BJ (cell line): ENCODE measurements around the gene TNS3. TPM values are rescaled to one million over a fixed set of nuclear protein-coding genes. Genes with fewer than 3 reads are reported as not detected.

Experiments
- CTCF ChIA-PET: fragments of 350-600 bp; formaldehyde crosslinking; extraction: SDS; loops from one replicate; lab custom pipeline; 2021; ENCODE audit warnings: antibody characterized with exemption, inconsistent platforms; lab: Yijun Ruan, JAX
- POLR2A ChIA-PET: fragments of 300-600 bp; sonication (Branson Sonifier 250); formaldehyde crosslinking; extraction: SDS; loops from one replicate; lab custom pipeline; 2021; ENCODE audit warnings: antibody characterized with exemption; lab: Charles Lee
- DNase-seq: peaks from one replicate; pipeline ENCODE4 v3.0.0-alpha.2; 2011; ENCODE audit warnings: low read depth
- H3K27me3 ChIP-seq: 2 replicates; pipeline ENCODE4 v1.6.0; 2011; ENCODE audit warnings: low read length; ENCODE audit not compliant: control insufficient read depth, insufficient read depth
- H3K36me3 ChIP-seq: 2 replicates; pipeline ENCODE4 v1.5.1; 2011; ENCODE audit warnings: low read length; ENCODE audit not compliant: control insufficient read depth, insufficient read depth
- H3K4me3 ChIP-seq: 2 replicates; pipeline ENCODE4 v1.5.1; 2011; ENCODE audit warnings: low read depth, mild to moderate bottlenecking, control low read depth, low read length
- CTCF ChIP-seq: IDR thresholded peaks from 2 replicates; pipeline ENCODE4 v1.5.1; 2011; ENCODE audit warnings: low read depth, mild to moderate bottlenecking, control low read depth, inconsistent platforms, low read length, moderate library complexity; ENCODE audit not compliant: insufficient read depth
- polyA plus RNA-seq: library from polyadenylated mRNA; depleted of rRNA; stranded (reverse); fragments of >200 nt; gene quantifications from 2 replicates; pipeline ENCODE4 v1.2.3, GENCODE V29; 2011

The TNS3 gene
- polyA plus RNA-seq, 1 experiment: 126 TPM

- ChIA-PET CTCF (no interaction called here), POLR2A (no interaction called here)
- Histone ChIP-seq H3K27me3 (no peaks in the 10 kb centered on the region), H3K4me3 (no peak overlapping the region), H3K36me3 (peaks cover 36% of the 10 kb centered on the region)
- TF ChIP-seq CTCF: no peak
- DNase-seq: no peak
Observed at GRCh38 chr7:47528471-47528870, 53.4 kb downstream of the TNS3 start.

- TF ChIP-seq CTCF: no peak
- peaks cover 45% of the 10 kb centered on the region for H3K36me3 ChIP-seq
- H3K4me3 ChIP-seq: no peak overlapping the region
- ChIA-PET CTCF (no interaction called here), POLR2A (no interaction called here)
- no peaks in the 10 kb centered on the region for H3K27me3 ChIP-seq
- no peak for DNase-seq
Observed at GRCh38 chr7:47526466-47526865, 55.4 kb downstream of the TNS3 start.

GRCh38 chr7:47525066-47525623 lies 56.8 kb downstream of the TNS3 start:
- CTCF ChIA-PET: no interaction called here
- POLR2A ChIA-PET: interaction anchor here (0.6 kb wide), 1 partner anchor 28 kb away, joined by 6 read pairs; no protein-coding TSS in a partner anchor

GRCh38 chr7:47523401-47523800 lies 58.5 kb downstream of the TNS3 start:
- no peak for DNase-seq
- Histone ChIP-seq H3K4me3 (no peak overlapping the region), H3K36me3 (peaks cover 50% of the 10 kb centered on the region), H3K27me3 (no peaks in the 10 kb centered on the region)
- ChIA-PET CTCF (interaction anchor here (1.0 to 1.1 kb wide), 3 partner anchors 11 to 43 kb away, joined by 3 to 4 read pairs (median 4); no protein-coding TSS in a partner anchor), POLR2A (no interaction called here)
- no peak for TF ChIP-seq CTCF

More at GRCh38 chr7:47525066-47525623, 56.8 kb downstream of the TNS3 start:
- no peak for DNase-seq
- H3K4me3 ChIP-seq: no peak overlapping the region
- H3K36me3 ChIP-seq: peaks cover 51% of the 10 kb centered on the region
- no peaks in the 10 kb centered on the region for H3K27me3 ChIP-seq
- TF ChIP-seq CTCF: no peak

GRCh38 chr7:47521816-47522561 lies 59.9 kb downstream of the TNS3 start:
- ChIA-PET CTCF (interaction anchor here (0.6 to 1.4 kb wide), 2 partner anchors 186 to 297 kb away, joined by 3 to 4 read pairs; no protein-coding TSS in a partner anchor), POLR2A (no interaction called here)
- Histone ChIP-seq H3K27me3 (no peaks in the 10 kb centered on the region), H3K36me3 (peaks cover 50% of the 10 kb centered on the region), H3K4me3 (no peak overlapping the region)
- no peak for TF ChIP-seq CTCF
- DNase-seq: no peak
